HCT116 (cell line): ENCODE data around the gene UNC45A.

Source experiments
- CBX3 ChIP-seq: IDR thresholded peaks from 2 replicates; pipeline ENCODE4 v1.6.1; 2012; ENCODE audit warnings: low read depth
- CEBPB ChIP-seq: IDR thresholded peaks from 2 replicates; pipeline ENCODE4 v1.6.1; 2012; ENCODE audit warnings: low read depth
- EGR1 ChIP-seq: IDR thresholded peaks from 2 replicates; pipeline ENCODE4 v1.6.1; 2012; ENCODE audit warnings: low read depth
- EZH2 ChIP-seq: fragments of 200-600 bp; sonication (generic); IDR thresholded peaks from 2 replicates; pipeline ENCODE4 v1.6.1; 2017; ENCODE audit warnings: antibody characterized with exemption, mixed run types
- JUND ChIP-seq: IDR thresholded peaks from 2 replicates; pipeline ENCODE4 v1.6.1; 2012
- TF ChIP-seq, protein P1 (sequence below), 3 experiments: fragments of 200-600 bp in 1 of 3; sonication (generic) in 1 of 3; IDR thresholded peaks in 2 of 3; conservative IDR thresholded peaks in 1 of 3; 2 replicates each; pipeline ENCODE4 v1.5.1; 2012 to 2017; ENCODE audit warnings: low read depth in 2 of 3, low read length in 2 of 3, antibody characterized with exemption in 1 of 3, borderline replicate concordance in 1 of 3, control low read depth in 1 of 3, mild to moderate bottlenecking in 1 of 3, mixed read lengths in 1 of 3, mixed run types in 1 of 3, moderate library complexity in 1 of 3; ENCODE audit not compliant: insufficient read depth in 1 of 3

DNA sequence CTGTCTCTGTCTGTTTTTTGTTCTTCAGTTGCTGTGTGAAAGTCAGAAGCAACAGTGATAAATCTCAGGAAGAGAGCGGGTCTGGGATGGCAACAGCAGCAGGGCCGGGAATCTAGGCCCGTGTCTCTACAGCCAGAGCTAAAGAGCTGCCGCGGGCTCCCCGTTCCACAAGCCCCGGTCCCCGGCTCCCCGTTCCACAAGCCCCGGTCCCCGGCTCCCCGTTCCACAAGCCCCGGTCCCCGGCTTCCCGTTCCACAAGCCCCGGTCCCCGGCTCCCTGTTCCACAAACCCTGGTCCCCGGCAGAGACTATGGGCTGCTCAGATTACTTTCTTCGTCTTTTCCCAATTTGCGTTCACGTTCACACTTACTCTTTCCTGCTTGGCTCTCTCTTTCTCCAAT is 39.1 kb downstream of the UNC45A start:
- TF ChIP-seq CBX3: no peak
- TF ChIP-seq, protein P1, sequence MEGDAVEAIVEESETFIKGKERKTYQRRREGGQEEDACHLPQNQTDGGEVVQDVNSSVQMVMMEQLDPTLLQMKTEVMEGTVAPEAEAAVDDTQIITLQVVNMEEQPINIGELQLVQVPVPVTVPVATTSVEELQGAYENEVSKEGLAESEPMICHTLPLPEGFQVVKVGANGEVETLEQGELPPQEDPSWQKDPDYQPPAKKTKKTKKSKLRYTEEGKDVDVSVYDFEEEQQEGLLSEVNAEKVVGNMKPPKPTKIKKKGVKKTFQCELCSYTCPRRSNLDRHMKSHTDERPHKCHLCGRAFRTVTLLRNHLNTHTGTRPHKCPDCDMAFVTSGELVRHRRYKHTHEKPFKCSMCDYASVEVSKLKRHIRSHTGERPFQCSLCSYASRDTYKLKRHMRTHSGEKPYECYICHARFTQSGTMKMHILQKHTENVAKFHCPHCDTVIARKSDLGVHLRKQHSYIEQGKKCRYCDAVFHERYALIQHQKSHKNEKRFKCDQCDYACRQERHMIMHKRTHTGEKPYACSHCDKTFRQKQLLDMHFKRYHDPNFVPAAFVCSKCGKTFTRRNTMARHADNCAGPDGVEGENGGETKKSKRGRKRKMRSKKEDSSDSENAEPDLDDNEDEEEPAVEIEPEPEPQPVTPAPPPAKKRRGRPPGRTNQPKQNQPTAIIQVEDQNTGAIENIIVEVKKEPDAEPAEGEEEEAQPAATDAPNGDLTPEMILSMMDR (IDR thresholded peaks at IDR 0.05 in 2 of 3, conservative IDR thresholded peaks at IDR 0.05 in 1 of 3; ENCODE audit: borderline replicate concordance in 1 of 3, insufficient read depth in 1 of 3, low read depth in 2 of 3, low read length in 2 of 3): no peak
- TF ChIP-seq EZH2: no peak
- TF ChIP-seq JUND: no peak
- no peak for TF ChIP-seq CEBPB
- TF ChIP-seq EGR1: no peak
